Activated CD8-positive, alpha-beta T cell treated with anti-CD3 and anti-CD28 coated beads for 36 hours (primary cell): ENCODE measurements around the gene TMEM259. TPM values are rescaled to one million over a fixed set of nuclear protein-coding genes. Genes with fewer than 3 reads are reported as not detected.
"Not testable (repeated sequence)": the region's sequence is repeated elsewhere in the genome, so short reads cannot be mapped to it uniquely, and the experiment has no call there.

ENCODE experiments used
- ATAC-seq: fragments of 200-7000 bp; cut with Tn5 transposase; one replicate; pipeline ENCODE4 v1.10.0; 2021; ENCODE audit warnings: mild to moderate bottlenecking, moderate library complexity
- CTCF ChIA-PET: fragments of 350-600 bp; sonication (Branson Sonifier 250); formaldehyde crosslinking; loops from one replicate; lab custom pipeline; 2021; ENCODE audit warnings: antibody characterized with exemption; lab: Charles Lee
- POLR2A ChIA-PET: fragments of 350-600 bp; sonication (Branson Sonifier 250); formaldehyde crosslinking; loops from one replicate; lab custom pipeline; 2021; ENCODE audit warnings: antibody characterized with exemption; lab: Charles Lee
- DNase-seq: peaks from one replicate; pipeline ENCODE4 v3.0.0-alpha.2; 2020
- H3K27ac Mint-ChIP-seq: one replicate; pipeline ENCODE4 v1.8.0; 2021; ENCODE audit warnings: mild to moderate bottlenecking, mixed read lengths
- H3K27me3 Mint-ChIP-seq: one replicate; pipeline ENCODE4 v1.8.0; 2021; ENCODE audit warnings: mixed read lengths
- H3K36me3 Mint-ChIP-seq: one replicate; pipeline ENCODE4 v1.8.0; 2021; ENCODE audit warnings: low read depth, mixed read lengths
- H3K4me1 Mint-ChIP-seq: one replicate; pipeline ENCODE4 v1.8.0; 2021; ENCODE audit warnings: low read depth, mixed read lengths
- H3K4me3 Mint-ChIP-seq: one replicate; pipeline ENCODE4 v1.8.0; 2021; ENCODE audit warnings: mild to moderate bottlenecking, moderate library complexity, mixed read lengths
- H3K9me3 Mint-ChIP-seq: one replicate; pipeline ENCODE4 v1.8.0; 2021; ENCODE audit warnings: mixed read lengths
- CTCF ChIP-seq: fragments of 200-600 bp; IDR thresholded peaks from one replicate; pipeline ENCODE4 v1.8.0; 2022; ENCODE audit warnings: antibody characterized with exemption, mild to moderate bottlenecking
- intact Hi-C: fragments of 100-400 bp; cut with micrococcal nuclease; formaldehyde crosslinking; loops from one replicate; pipeline ENCODE4 v1.10.0; 2022
- total RNA-seq, 2 experiments: library from RNA; stranded (reverse); gene quantifications; one replicate each; pipeline ENCODE4 v1.2.3, GENCODE V29; 2021

Gene TMEM259
- total RNA-seq, 2 experiments from 2014 or later, result 115 to 117 TPM

- ATAC-seq, result peak; percentile 47
- DNase-seq, result peak; percentile 79
- intact Hi-C loops, result loop anchor here (5.0 kb wide), 1 partner anchor 51 kb away; no protein-coding TSS in a partner anchor
- H3K4me3 Mint-ChIP-seq, result peak within 1 kb of the TSS; percentile 89
- TF ChIP-seq CTCF, result no peak
- no peaks in the 10 kb centered on the region for H3K9me3 Mint-ChIP-seq
- H3K27me3 Mint-ChIP-seq, result no peaks in the 10 kb centered on the region
- CTCF ChIA-PET, result interaction anchor here (0.8 to 3.3 kb wide), 6 partner anchors 11 to 230 kb away, joined by 3 to 14 read pairs (median 4); no protein-coding TSS in a partner anchor
- POLR2A ChIA-PET, result interaction anchor here (0.6 to 8.0 kb wide), 12 partner anchors 13 to 371 kb away, joined by 3 to 68 read pairs (median 4); partner anchors contain the start of genes ABCA7, ARHGAP45, GPX4 and MED16
- peaks cover 31% of the 10 kb centered on the region for H3K4me1 Mint-ChIP-seq
- peak within 1 kb of the TSS; percentile 90 for H3K27ac Mint-ChIP-seq
- peaks cover 12% of the 10 kb centered on the region for H3K36me3 Mint-ChIP-seq
These were observed 5.2 kb upstream of the TMEM259 start, which contains the start of gene CNN2 for GRCh38 chr19:1025960-1026782. TSS of gene CNN2 (plus strand) at chr19:1026608. CDS start at chr19:1026662, 54 bp downstream.

GRCh38 chr19:1025080-1025479 is 4.2 kb upstream of the TMEM259 start:
- H3K4me3 Mint-ChIP-seq, H3K9me3 Mint-ChIP-seq, DNase-seq, ATAC-seq, H3K27me3 Mint-ChIP-seq, H3K27ac Mint-ChIP-seq, CTCF ChIA-PET: not testable (repeated sequence)
- POLR2A ChIA-PET, result interaction anchor here (0.8 to 8.0 kb wide), 5 partner anchors 16 to 132 kb away, joined by 3 to 68 read pairs (median 6); partner anchors contain the start of genes ABCA7, MED16 and RNU6-9
- H3K36me3 Mint-ChIP-seq, result peaks cover 11% of the 10 kb centered on the region
- intact Hi-C loops, result loop anchor here (5.0 kb wide), 1 partner anchor 52 kb away; no protein-coding TSS in a partner anchor
- H3K4me1 Mint-ChIP-seq, result peaks cover 22% of the 10 kb centered on the region

GRCh38 chr19:1023883-1024188 is 2.9 kb upstream of the TMEM259 start:
- DNase-seq, intact Hi-C loops, H3K27ac Mint-ChIP-seq, CTCF ChIA-PET, H3K9me3 Mint-ChIP-seq, H3K4me3 Mint-ChIP-seq, H3K27me3 Mint-ChIP-seq, ATAC-seq: not testable (repeated sequence)
- H3K4me1 Mint-ChIP-seq, result peaks cover 18% of the 10 kb centered on the region
- peaks cover 15% of the 10 kb centered on the region for H3K36me3 Mint-ChIP-seq
- POLR2A ChIA-PET, result interaction anchor here (0.8 to 8.0 kb wide), 3 partner anchors 17 to 64 kb away, joined by 3 to 55 read pairs (median 4); no protein-coding TSS in a partner anchor

- peak overlapping the region; percentile 92 for H3K27ac Mint-ChIP-seq
- peaks cover 37% of the 10 kb centered on the region for H3K4me1 Mint-ChIP-seq
- H3K27me3 Mint-ChIP-seq, result no peaks in the 10 kb centered on the region
- no peaks in the 10 kb centered on the region for H3K9me3 Mint-ChIP-seq
- ATAC-seq (no peak), DNase-seq (peak; percentile 53)
- no peak for TF ChIP-seq CTCF
- CTCF ChIA-PET, result interaction anchor here (1.2 to 1.7 kb wide), 2 partner anchors 36 to 224 kb away, joined by 4 read pairs; partner anchors contain the start of gene WDR18
- peak overlapping the region; percentile 96 for H3K4me3 Mint-ChIP-seq
- POLR2A ChIA-PET, result interaction anchor here (0.7 to 3.1 kb wide), 9 partner anchors 9 to 221 kb away, joined by 3 to 17 read pairs (median 4); partner anchors contain the start of genes ARHGAP45 and WDR18
- H3K36me3 Mint-ChIP-seq, result peaks cover 16% of the 10 kb centered on the region
- intact Hi-C loops, result no loop called here
These were observed 699 bp downstream of the TMEM259 start for GRCh38 chr19:1019980-1020867.

GRCh38 chr19:1019616-1019961 is 1.3 kb downstream of the TMEM259 start:
- ChIA-PET CTCF (interaction anchor here (0.6 to 1.4 kb wide), 3 partner anchors 10 to 224 kb away, joined by 3 to 4 read pairs (median 4); partner anchors contain the start of gene WDR18), POLR2A (interaction anchor here (0.7 to 3.1 kb wide), 9 partner anchors 9 to 221 kb away, joined by 3 to 17 read pairs (median 3); partner anchors contain the start of gene WDR18)
- peaks cover 35% of the 10 kb centered on the region for H3K4me1 Mint-ChIP-seq
- ATAC-seq, result no peak
- no peak for TF ChIP-seq CTCF
- H3K9me3 Mint-ChIP-seq, result no peaks in the 10 kb centered on the region
- peak overlapping the region; percentile 92 for H3K27ac Mint-ChIP-seq
- no peak for DNase-seq
- intact Hi-C loops, result no loop called here
- H3K27me3 Mint-ChIP-seq, result no peaks in the 10 kb centered on the region
- H3K36me3 Mint-ChIP-seq, result peaks cover 16% of the 10 kb centered on the region
- peak overlapping the region; percentile 96 for H3K4me3 Mint-ChIP-seq
